ENCODE results near the gene NMUR1.

The NMUR1 gene

GRCh38 chr2:231482806-231483391 lies 47.3 kb downstream of the NMUR1 start:
- H3K4me3 ChIP-seq (ENCODE audit: low read depth, low read length): no peak overlapping the region; the same call in 1 of the 2 replicates
- no peak overlapping the region for H3K27ac ChIP-seq (ENCODE audit: low read depth, low read length)
- peaks cover 10% of the 10 kb centered on the region; the same call in 1 of the 2 replicates for H3K4me1 ChIP-seq (ENCODE audit: control insufficient read depth, insufficient read depth, low read length)
- H3K9ac ChIP-seq (ENCODE audit: low read length): no peak overlapping the region
- H3K27me3 ChIP-seq (ENCODE audit: control insufficient read depth, insufficient read depth, low read length): no peaks in the 10 kb centered on the region
- H3K36me3 ChIP-seq (ENCODE audit: control insufficient read depth, insufficient read depth, low read length): no peaks in the 10 kb centered on the region
- H3K9me3 ChIP-seq (ENCODE audit: control insufficient read depth, insufficient read depth, low read depth, low read length): no peaks in the 10 kb centered on the region

DNA sequence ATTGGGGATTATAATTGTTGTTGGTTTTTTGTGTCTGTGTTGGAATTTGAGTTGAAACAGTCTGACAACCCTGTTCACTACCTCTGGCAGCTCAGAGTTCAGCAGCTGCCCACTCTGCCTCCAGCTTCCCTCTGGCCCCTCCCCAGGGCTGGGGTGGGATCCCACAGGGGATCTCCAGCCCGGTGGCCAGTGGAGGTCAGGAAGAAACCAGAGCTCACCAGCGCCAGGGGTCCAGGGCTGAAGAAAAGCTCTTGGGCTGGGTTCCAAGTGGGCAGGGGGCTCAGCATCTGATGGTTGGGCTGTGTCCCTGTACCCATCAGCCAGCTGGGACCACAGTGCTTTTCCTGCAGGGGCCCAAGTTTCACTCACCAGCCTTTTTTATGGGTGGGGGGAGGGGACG lies 49.5 kb downstream of the NMUR1 start:
- no peaks in the 10 kb centered on the region for H3K36me3 ChIP-seq (ENCODE audit: control insufficient read depth, insufficient read depth, low read length)
- no peak overlapping the region for H3K9ac ChIP-seq (ENCODE audit: low read length)
- H3K4me3 ChIP-seq (ENCODE audit: low read depth, low read length): no peak overlapping the region
- H3K27me3 ChIP-seq (ENCODE audit: control insufficient read depth, insufficient read depth, low read length): no peaks in the 10 kb centered on the region
- H3K27ac ChIP-seq (ENCODE audit: low read depth, low read length): no peak overlapping the region
- no peaks in the 10 kb centered on the region for H3K9me3 ChIP-seq (ENCODE audit: control insufficient read depth, insufficient read depth, low read depth, low read length)
- H3K4me1 ChIP-seq (ENCODE audit: control insufficient read depth, insufficient read depth, low read length): peaks cover 10% of the 10 kb centered on the region; the same call in 1 of the 2 replicates

- no peaks in the 10 kb centered on the region for H3K36me3 ChIP-seq (ENCODE audit: control insufficient read depth, insufficient read depth, low read length)
- H3K4me3 ChIP-seq (ENCODE audit: low read depth, low read length): no peak overlapping the region
- no peaks in the 10 kb centered on the region for H3K27me3 ChIP-seq (ENCODE audit: control insufficient read depth, insufficient read depth, low read length)
- H3K27ac ChIP-seq (ENCODE audit: low read depth, low read length): no peak overlapping the region
- no peak overlapping the region for H3K9ac ChIP-seq (ENCODE audit: low read length)
- H3K4me1 ChIP-seq (ENCODE audit: control insufficient read depth, insufficient read depth, low read length): peaks cover 10% of the 10 kb centered on the region; the same call in 1 of the 2 replicates
- H3K9me3 ChIP-seq (ENCODE audit: control insufficient read depth, insufficient read depth, low read depth, low read length): no peaks in the 10 kb centered on the region
Observed at GRCh38 chr2:231479455-231479854, 50.8 kb downstream of the NMUR1 start.

DNA sequence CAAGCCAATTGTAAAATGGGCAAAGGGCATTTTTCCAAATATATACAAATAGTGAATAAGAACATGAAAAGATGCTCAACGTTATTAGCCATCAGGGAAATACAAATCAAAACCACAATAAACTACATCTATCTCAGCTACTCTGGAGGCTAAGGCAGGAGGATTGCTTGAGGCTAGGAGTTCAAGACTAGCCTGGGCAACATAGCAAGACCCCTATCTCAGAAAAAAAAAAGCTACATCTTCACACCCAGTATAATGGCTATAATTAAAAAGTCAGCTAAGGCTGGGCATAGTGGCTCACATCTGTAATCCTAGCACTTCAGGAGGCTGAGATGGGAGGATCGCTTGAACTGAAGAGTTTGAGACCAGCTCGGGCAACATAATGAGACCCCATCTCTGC lies 53.3 kb downstream of the NMUR1 start:
- Histone ChIP-seq H3K36me3 (ENCODE audit: control insufficient read depth, insufficient read depth, low read length) (no peaks in the 10 kb centered on the region), H3K27me3 (ENCODE audit: control insufficient read depth, insufficient read depth, low read length) (no peaks in the 10 kb centered on the region), H3K4me3 (ENCODE audit: low read depth, low read length) (no peak overlapping the region), H3K9ac (ENCODE audit: low read length) (no peak overlapping the region), H3K9me3 (ENCODE audit: control insufficient read depth, insufficient read depth, low read depth, low read length) (no peaks in the 10 kb centered on the region), H3K4me1 (ENCODE audit: control insufficient read depth, insufficient read depth, low read length) (peaks cover 4% of the 10 kb centered on the region; the same call in 1 of the 2 replicates), H3K27ac (ENCODE audit: low read depth, low read length) (no peak overlapping the region)

- H3K36me3 ChIP-seq (ENCODE audit: control insufficient read depth, insufficient read depth, low read length): no peaks in the 10 kb centered on the region
- no peak overlapping the region for H3K4me3 ChIP-seq (ENCODE audit: low read depth, low read length)
- no peaks in the 10 kb centered on the region for H3K9me3 ChIP-seq (ENCODE audit: control insufficient read depth, insufficient read depth, low read depth, low read length)
- H3K27me3 ChIP-seq (ENCODE audit: control insufficient read depth, insufficient read depth, low read length): no peaks in the 10 kb centered on the region
- H3K9ac ChIP-seq (ENCODE audit: low read length): no peak overlapping the region
- H3K27ac ChIP-seq (ENCODE audit: low read depth, low read length): no peak overlapping the region
- H3K4me1 ChIP-seq (ENCODE audit: control insufficient read depth, insufficient read depth, low read length): peaks cover 4% of the 10 kb centered on the region; the same call in 1 of the 2 replicates
Observed at GRCh38 chr2:231475965-231476364, 54.3 kb downstream of the NMUR1 start.

Measured in HUES6 (cell line).